ENCODE data around the gene NAV1.
"Not testable (repeated sequence)": the region's sequence is repeated elsewhere in the genome, so short reads cannot be mapped to it uniquely, and the experiment has no call there.

DNA sequence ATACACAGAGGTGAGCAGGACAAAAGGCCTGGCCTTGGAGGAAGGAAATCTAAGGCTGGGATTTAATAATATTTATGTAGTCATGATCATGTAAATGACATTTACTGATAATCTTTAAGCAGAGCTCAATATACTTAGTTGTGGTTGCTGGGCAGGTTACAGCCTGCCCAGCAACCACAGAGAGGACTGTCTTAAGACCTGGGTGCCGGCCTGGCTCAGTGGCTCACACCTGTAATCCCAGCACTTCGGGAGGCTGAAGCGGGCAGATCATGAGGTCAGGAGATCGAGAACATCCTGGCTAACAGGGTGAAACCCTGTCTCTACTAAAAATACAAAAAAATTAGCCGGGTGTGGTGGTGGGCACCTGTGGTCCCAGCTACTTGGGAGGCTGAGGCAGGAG is 10.6 kb downstream of the NAV1 start:
- TF ChIP-seq, protein P1, sequence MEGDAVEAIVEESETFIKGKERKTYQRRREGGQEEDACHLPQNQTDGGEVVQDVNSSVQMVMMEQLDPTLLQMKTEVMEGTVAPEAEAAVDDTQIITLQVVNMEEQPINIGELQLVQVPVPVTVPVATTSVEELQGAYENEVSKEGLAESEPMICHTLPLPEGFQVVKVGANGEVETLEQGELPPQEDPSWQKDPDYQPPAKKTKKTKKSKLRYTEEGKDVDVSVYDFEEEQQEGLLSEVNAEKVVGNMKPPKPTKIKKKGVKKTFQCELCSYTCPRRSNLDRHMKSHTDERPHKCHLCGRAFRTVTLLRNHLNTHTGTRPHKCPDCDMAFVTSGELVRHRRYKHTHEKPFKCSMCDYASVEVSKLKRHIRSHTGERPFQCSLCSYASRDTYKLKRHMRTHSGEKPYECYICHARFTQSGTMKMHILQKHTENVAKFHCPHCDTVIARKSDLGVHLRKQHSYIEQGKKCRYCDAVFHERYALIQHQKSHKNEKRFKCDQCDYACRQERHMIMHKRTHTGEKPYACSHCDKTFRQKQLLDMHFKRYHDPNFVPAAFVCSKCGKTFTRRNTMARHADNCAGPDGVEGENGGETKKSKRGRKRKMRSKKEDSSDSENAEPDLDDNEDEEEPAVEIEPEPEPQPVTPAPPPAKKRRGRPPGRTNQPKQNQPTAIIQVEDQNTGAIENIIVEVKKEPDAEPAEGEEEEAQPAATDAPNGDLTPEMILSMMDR (IDR thresholded peaks at IDR 0.05; ENCODE audit: low read length): not testable (repeated sequence)
- TF ChIP-seq EZH2 (optimal IDR thresholded peaks at IDR 0.05; ENCODE audit: low read depth, low read length): not testable (repeated sequence)
